Measurements from ENCODE around the gene LAMA1.

LAMA1 gene

DNA sequence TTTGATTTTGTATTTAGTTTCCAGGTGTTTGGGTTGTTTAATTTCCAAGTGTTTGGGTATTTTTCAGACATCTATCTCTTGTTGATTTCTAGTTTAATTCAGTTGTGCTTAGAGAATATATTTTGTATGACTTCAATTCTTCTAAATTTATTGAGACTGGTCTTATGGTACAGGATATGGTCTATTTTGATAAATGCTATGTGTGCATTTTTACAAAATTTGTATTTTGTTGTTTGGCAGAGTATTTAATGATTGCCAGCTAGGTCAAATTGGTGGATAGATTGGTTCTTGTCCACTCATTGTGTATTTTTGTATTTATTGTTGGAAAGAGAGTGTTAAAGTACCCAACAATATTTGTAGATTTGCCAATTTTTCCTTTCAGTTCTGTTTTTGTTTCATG is 23.7 kb upstream of the LAMA1 start:
- no peak for TF ChIP-seq EZH2phosphoT487 (IDR thresholded peaks at IDR 0.05; ENCODE audit: borderline replicate concordance, low read length)
- TF ChIP-seq, protein P1, sequence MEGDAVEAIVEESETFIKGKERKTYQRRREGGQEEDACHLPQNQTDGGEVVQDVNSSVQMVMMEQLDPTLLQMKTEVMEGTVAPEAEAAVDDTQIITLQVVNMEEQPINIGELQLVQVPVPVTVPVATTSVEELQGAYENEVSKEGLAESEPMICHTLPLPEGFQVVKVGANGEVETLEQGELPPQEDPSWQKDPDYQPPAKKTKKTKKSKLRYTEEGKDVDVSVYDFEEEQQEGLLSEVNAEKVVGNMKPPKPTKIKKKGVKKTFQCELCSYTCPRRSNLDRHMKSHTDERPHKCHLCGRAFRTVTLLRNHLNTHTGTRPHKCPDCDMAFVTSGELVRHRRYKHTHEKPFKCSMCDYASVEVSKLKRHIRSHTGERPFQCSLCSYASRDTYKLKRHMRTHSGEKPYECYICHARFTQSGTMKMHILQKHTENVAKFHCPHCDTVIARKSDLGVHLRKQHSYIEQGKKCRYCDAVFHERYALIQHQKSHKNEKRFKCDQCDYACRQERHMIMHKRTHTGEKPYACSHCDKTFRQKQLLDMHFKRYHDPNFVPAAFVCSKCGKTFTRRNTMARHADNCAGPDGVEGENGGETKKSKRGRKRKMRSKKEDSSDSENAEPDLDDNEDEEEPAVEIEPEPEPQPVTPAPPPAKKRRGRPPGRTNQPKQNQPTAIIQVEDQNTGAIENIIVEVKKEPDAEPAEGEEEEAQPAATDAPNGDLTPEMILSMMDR (IDR thresholded peaks at IDR 0.05; ENCODE audit: low read depth, low read length, poor library complexity, severe bottlenecking) = no peak
- H3K4me3 ChIP-seq (ENCODE audit: low read length) = no peak overlapping the region
- no peaks in the 10 kb centered on the region for H3K79me2 ChIP-seq (ENCODE audit: control insufficient read depth, low read length)
- H3K9me2 ChIP-seq (replicated peaks; ENCODE audit: control insufficient read depth, low read length) = no peaks in the 10 kb centered on the region
- no peaks in the 10 kb centered on the region for H3K4me1 ChIP-seq (ENCODE audit: control insufficient read depth, low read length)
- H3K27ac ChIP-seq (ENCODE audit: low read depth, low read length) = no peak overlapping the region
- H3K27me3 ChIP-seq (ENCODE audit: control insufficient read depth, low read length) = no peaks in the 10 kb centered on the region
- no peak overlapping the region for H3K4me2 ChIP-seq (ENCODE audit: low read length)
- peaks cover 2% of the 10 kb centered on the region; the same call in 1 of the 2 replicates for H3K9me3 ChIP-seq (ENCODE audit: control insufficient read depth, insufficient read depth, low read length)
- H4K20me1 ChIP-seq (ENCODE audit: control insufficient read depth, insufficient read depth, low read depth, low read length) = no peaks in the 10 kb centered on the region
- no peaks in the 10 kb centered on the region for H3F3A ChIP-seq (ENCODE audit: control insufficient read depth, insufficient read depth)
- H3K36me3 ChIP-seq (ENCODE audit: control insufficient read depth, low read length) = no peaks in the 10 kb centered on the region

- TF ChIP-seq, protein P1 (IDR thresholded peaks at IDR 0.05; ENCODE audit: low read depth, low read length, poor library complexity, severe bottlenecking) = no peak
- TF ChIP-seq EZH2phosphoT487 (IDR thresholded peaks at IDR 0.05; ENCODE audit: borderline replicate concordance, low read length) = no peak
- Histone ChIP-seq H3K9me3 (ENCODE audit: control insufficient read depth, insufficient read depth, low read length) (no peaks in the 10 kb centered on the region), H3K9me2 (replicated peaks; ENCODE audit: control insufficient read depth, low read length) (no peaks in the 10 kb centered on the region)
These were observed 21.8 kb upstream of the LAMA1 start for GRCh38 chr18:7139409-7139808.

GRCh38 chr18:7133181-7133580 is 15.6 kb upstream of the LAMA1 start:
- no peak for TF ChIP-seq EZH2phosphoT487 (IDR thresholded peaks at IDR 0.05; ENCODE audit: borderline replicate concordance, low read length)
- TF ChIP-seq, protein P1 (IDR thresholded peaks at IDR 0.05; ENCODE audit: low read depth, low read length, poor library complexity, severe bottlenecking) = no peak
- H3K27ac ChIP-seq (ENCODE audit: low read depth, low read length) = no peak overlapping the region
- H3K4me1 ChIP-seq (ENCODE audit: control insufficient read depth, low read length) = no peaks in the 10 kb centered on the region
- no peaks in the 10 kb centered on the region for H3K79me2 ChIP-seq (ENCODE audit: control insufficient read depth, low read length)
- H3K27me3 ChIP-seq (ENCODE audit: control insufficient read depth, low read length) = no peaks in the 10 kb centered on the region
- peaks cover 4% of the 10 kb centered on the region; the same call in 1 of the 2 replicates for H3K9me3 ChIP-seq (ENCODE audit: control insufficient read depth, insufficient read depth, low read length)
- H3K4me3 ChIP-seq (ENCODE audit: low read length) = no peak overlapping the region
- no peaks in the 10 kb centered on the region for H3K36me3 ChIP-seq (ENCODE audit: control insufficient read depth, low read length)
- no peak overlapping the region for H3K4me2 ChIP-seq (ENCODE audit: low read length)
- H4K20me1 ChIP-seq (ENCODE audit: control insufficient read depth, insufficient read depth, low read depth, low read length) = no peaks in the 10 kb centered on the region
- no peaks in the 10 kb centered on the region for H3K9me2 ChIP-seq (replicated peaks; ENCODE audit: control insufficient read depth, low read length)
- H3F3A ChIP-seq (ENCODE audit: control insufficient read depth, insufficient read depth) = no peaks in the 10 kb centered on the region

More at GRCh38 chr18:7139409-7139808, 21.8 kb upstream of the LAMA1 start:
- H3K27ac ChIP-seq (ENCODE audit: low read depth, low read length) = no peak overlapping the region
- no peaks in the 10 kb centered on the region for H3F3A ChIP-seq (ENCODE audit: control insufficient read depth, insufficient read depth)
- no peaks in the 10 kb centered on the region for H3K36me3 ChIP-seq (ENCODE audit: control insufficient read depth, low read length)
- no peaks in the 10 kb centered on the region for H4K20me1 ChIP-seq (ENCODE audit: control insufficient read depth, insufficient read depth, low read depth, low read length)
- H3K4me3 ChIP-seq (ENCODE audit: low read length) = no peak overlapping the region
- no peaks in the 10 kb centered on the region for H3K79me2 ChIP-seq (ENCODE audit: control insufficient read depth, low read length)
- H3K4me2 ChIP-seq (ENCODE audit: low read length) = no peak overlapping the region
- H3K27me3 ChIP-seq (ENCODE audit: control insufficient read depth, low read length) = no peaks in the 10 kb centered on the region
- no peaks in the 10 kb centered on the region for H3K4me1 ChIP-seq (ENCODE audit: control insufficient read depth, low read length)
